Ovary (tissue), 3 donors: Measurements from ENCODE around the gene TMED6.

Experiments
- EP300 ChIP-seq: sonication (generic); formaldehyde crosslinking; IDR thresholded peaks from one replicate; pipeline ENCODE4 v1.6.1; 2017; ENCODE audit warnings: antibody characterized with exemption
- POLR2A ChIP-seq: fragments of 450-650 bp; IDR thresholded peaks from one replicate; pipeline ENCODE4 v1.6.1; 2017; ENCODE audit warnings: antibody characterized with exemption, mild to moderate bottlenecking, moderate library complexity
- TF ChIP-seq, protein P1 (sequence below), 3 donors: fragments of 450-650 bp in 2 of 3; fragments of 200-600 bp in 1 of 3; IDR thresholded peaks; one replicate each; pipeline versions ENCODE4 v1.5.1 to v1.8.0; 2016 to 2022; ENCODE audit warnings: antibody characterized with exemption in 3 of 3, mild to moderate bottlenecking in 1 of 3
- donor health status: DM: no; HTN: no; CAD: no.

DNA sequence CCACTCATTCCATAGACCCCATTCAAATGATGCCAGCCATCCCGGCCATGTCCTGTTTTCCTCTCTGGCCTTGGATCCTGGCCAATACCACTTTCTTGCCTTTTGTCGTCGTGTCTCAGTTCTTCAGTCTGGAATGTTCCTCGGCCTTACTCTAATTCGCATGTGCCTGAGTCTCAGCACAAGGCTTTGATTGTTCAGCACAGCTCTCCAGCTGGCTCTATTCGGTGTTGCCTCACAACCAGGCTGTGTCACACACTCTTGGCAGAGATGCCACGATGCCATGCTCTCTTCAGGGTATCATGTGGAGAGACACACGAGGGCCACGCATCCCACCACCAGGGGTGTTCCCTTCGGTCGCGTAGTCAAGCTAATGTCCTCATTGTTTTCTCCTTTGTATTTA is 42.3 kb downstream of the TMED6 start:
- TF ChIP-seq, protein P1, sequence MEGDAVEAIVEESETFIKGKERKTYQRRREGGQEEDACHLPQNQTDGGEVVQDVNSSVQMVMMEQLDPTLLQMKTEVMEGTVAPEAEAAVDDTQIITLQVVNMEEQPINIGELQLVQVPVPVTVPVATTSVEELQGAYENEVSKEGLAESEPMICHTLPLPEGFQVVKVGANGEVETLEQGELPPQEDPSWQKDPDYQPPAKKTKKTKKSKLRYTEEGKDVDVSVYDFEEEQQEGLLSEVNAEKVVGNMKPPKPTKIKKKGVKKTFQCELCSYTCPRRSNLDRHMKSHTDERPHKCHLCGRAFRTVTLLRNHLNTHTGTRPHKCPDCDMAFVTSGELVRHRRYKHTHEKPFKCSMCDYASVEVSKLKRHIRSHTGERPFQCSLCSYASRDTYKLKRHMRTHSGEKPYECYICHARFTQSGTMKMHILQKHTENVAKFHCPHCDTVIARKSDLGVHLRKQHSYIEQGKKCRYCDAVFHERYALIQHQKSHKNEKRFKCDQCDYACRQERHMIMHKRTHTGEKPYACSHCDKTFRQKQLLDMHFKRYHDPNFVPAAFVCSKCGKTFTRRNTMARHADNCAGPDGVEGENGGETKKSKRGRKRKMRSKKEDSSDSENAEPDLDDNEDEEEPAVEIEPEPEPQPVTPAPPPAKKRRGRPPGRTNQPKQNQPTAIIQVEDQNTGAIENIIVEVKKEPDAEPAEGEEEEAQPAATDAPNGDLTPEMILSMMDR (IDR thresholded peaks at IDR 0.05) = no peak
- TF ChIP-seq POLR2A = no peak
- no peak for TF ChIP-seq EP300
